HUES6 (cell line): Measurements from ENCODE around the gene SPATS2L.

ENCODE experiments used
- H3K27ac ChIP-seq: 2 replicates; pipeline ENCODE4 v1.7.0; 2013; ENCODE audit warnings: low read depth, mild to moderate bottlenecking, low read length, inconsistent platforms
- H3K27me3 ChIP-seq: 2 replicates; pipeline ENCODE4 v1.6.1; 2013; ENCODE audit warnings: low read length; ENCODE audit not compliant: control insufficient read depth, insufficient read depth
- H3K36me3 ChIP-seq: 2 replicates; pipeline ENCODE4 v1.6.1; 2013; ENCODE audit warnings: low read length; ENCODE audit not compliant: control insufficient read depth, insufficient read depth
- H3K4me1 ChIP-seq: 2 replicates; pipeline ENCODE4 v1.6.1; 2013; ENCODE audit warnings: low read length; ENCODE audit not compliant: control insufficient read depth, insufficient read depth
- H3K4me3 ChIP-seq: 2 replicates; pipeline ENCODE4 v1.5.1; 2013; ENCODE audit warnings: low read depth, low read length
- H3K9ac ChIP-seq: one replicate; pipeline ENCODE4 v1.6.1; 2013; ENCODE audit warnings: mild to moderate bottlenecking, low read length
- H3K9me3 ChIP-seq: 2 replicates; pipeline ENCODE4 v1.6.1; 2013; ENCODE audit warnings: low read depth, low read length; ENCODE audit not compliant: control insufficient read depth, insufficient read depth

SPATS2L gene

GRCh38 chr2:200297989-200298388 is 8.5 kb upstream of the SPATS2L start:
- Histone ChIP-seq H3K4me1 (no peaks in the 10 kb centered on the region), H3K4me3 (no peak overlapping the region), H3K9me3 (no peaks in the 10 kb centered on the region), H3K27me3 (no peaks in the 10 kb centered on the region), H3K36me3 (no peaks in the 10 kb centered on the region), H3K27ac (no peak overlapping the region), H3K9ac (no peak overlapping the region)

- Histone ChIP-seq H3K4me1 (no peaks in the 10 kb centered on the region; the same call in 1 of the 2 replicates), H3K9ac (no peak overlapping the region), H3K27ac (no peak overlapping the region), H3K4me3 (no peak overlapping the region), H3K9me3 (no peaks in the 10 kb centered on the region), H3K27me3 (no peaks in the 10 kb centered on the region), H3K36me3 (no peaks in the 10 kb centered on the region)
Observed at GRCh38 chr2:200298816-200299215, 7.7 kb upstream of the SPATS2L start.

- Histone ChIP-seq H3K9me3 (no peaks in the 10 kb centered on the region), H3K27me3 (no peaks in the 10 kb centered on the region), H3K36me3 (no peaks in the 10 kb centered on the region), H3K4me3 (no peak overlapping the region), H3K9ac (no peak overlapping the region), H3K27ac (no peak overlapping the region), H3K4me1 (no peaks in the 10 kb centered on the region; the same call in 1 of the 2 replicates)
Observed at GRCh38 chr2:200300065-200300464, 6.4 kb upstream of the SPATS2L start.

GRCh38 chr2:200300638-200301314 is 5.7 kb upstream of the SPATS2L start:
- Histone ChIP-seq H3K9me3 (no peaks in the 10 kb centered on the region), H3K9ac (no peak overlapping the region), H3K4me3 (no peak overlapping the region), H3K27ac (no peak overlapping the region), H3K27me3 (no peaks in the 10 kb centered on the region), H3K4me1 (peaks cover 3% of the 10 kb centered on the region; the same call in 1 of the 2 replicates), H3K36me3 (no peaks in the 10 kb centered on the region)

GRCh38 chr2:200301953-200302858 is 4.3 kb upstream of the SPATS2L start:
- H3K27me3 ChIP-seq: no peaks in the 10 kb centered on the region
- no peak overlapping the region for H3K9ac ChIP-seq
- H3K36me3 ChIP-seq: no peaks in the 10 kb centered on the region
- peaks cover 3% of the 10 kb centered on the region; the same call in 1 of the 2 replicates for H3K4me1 ChIP-seq
- no peaks in the 10 kb centered on the region for H3K9me3 ChIP-seq
- H3K4me3 ChIP-seq: no peak overlapping the region
- no peak overlapping the region for H3K27ac ChIP-seq

GRCh38 chr2:200302940-200303727 is 3.4 kb upstream of the SPATS2L start:
- no peaks in the 10 kb centered on the region for H3K27me3 ChIP-seq
- H3K27ac ChIP-seq: no peak overlapping the region
- H3K4me3 ChIP-seq: no peak overlapping the region
- no peaks in the 10 kb centered on the region for H3K9me3 ChIP-seq
- peaks cover 4% of the 10 kb centered on the region for H3K4me1 ChIP-seq
- no peaks in the 10 kb centered on the region for H3K36me3 ChIP-seq
- no peak overlapping the region for H3K9ac ChIP-seq

GRCh38 chr2:200305797-200306195 is 697 bp upstream of the SPATS2L start:
- no peaks in the 10 kb centered on the region for H3K27me3 ChIP-seq
- H3K36me3 ChIP-seq: no peaks in the 10 kb centered on the region; the same call in 1 of the 2 replicates
- peak overlapping the region; percentile 24; the same call in 1 of the 2 replicates for H3K27ac ChIP-seq
- H3K9me3 ChIP-seq: no peaks in the 10 kb centered on the region
- peak overlapping the region; percentile 62 for H3K4me3 ChIP-seq
- H3K4me1 ChIP-seq: peaks cover 30% of the 10 kb centered on the region
- peak overlapping the region; percentile 72 for H3K9ac ChIP-seq

GRCh38 chr2:200306931-200307723 is 634 bp downstream of the SPATS2L start:
- Histone ChIP-seq H3K9ac (peak overlapping the region; percentile 93), H3K27ac (peak overlapping the region; percentile 86; the same call in 1 of the 2 replicates), H3K9me3 (no peaks in the 10 kb centered on the region), H3K4me1 (peaks cover 44% of the 10 kb centered on the region), H3K4me3 (peak overlapping the region; percentile 62), H3K36me3 (no peaks in the 10 kb centered on the region; the same call in 1 of the 2 replicates), H3K27me3 (no peaks in the 10 kb centered on the region)

- Histone ChIP-seq H3K9ac (peak overlapping the region; percentile 93), H3K27ac (peak overlapping the region; percentile 86; the same call in 1 of the 2 replicates), H3K4me1 (peaks cover 52% of the 10 kb centered on the region), H3K4me3 (peak overlapping the region; percentile 62), H3K27me3 (no peaks in the 10 kb centered on the region), H3K36me3 (no peaks in the 10 kb centered on the region; the same call in 1 of the 2 replicates), H3K9me3 (no peaks in the 10 kb centered on the region)
Observed at GRCh38 chr2:200307724-200308545, 1.4 kb downstream of the SPATS2L start.
